Measurements from ENCODE around the gene ARID3A. TPM values are rescaled to one million over a fixed set of nuclear protein-coding genes. Genes with fewer than 3 reads are reported as not detected.

Gene ARID3A
- total and polyA plus RNA-seq, 2 of the 8 experiments (the other 6 are each of a cell fraction or from before 2014, with no cell fraction given) = 40.5 to 77.4 TPM

DNA sequence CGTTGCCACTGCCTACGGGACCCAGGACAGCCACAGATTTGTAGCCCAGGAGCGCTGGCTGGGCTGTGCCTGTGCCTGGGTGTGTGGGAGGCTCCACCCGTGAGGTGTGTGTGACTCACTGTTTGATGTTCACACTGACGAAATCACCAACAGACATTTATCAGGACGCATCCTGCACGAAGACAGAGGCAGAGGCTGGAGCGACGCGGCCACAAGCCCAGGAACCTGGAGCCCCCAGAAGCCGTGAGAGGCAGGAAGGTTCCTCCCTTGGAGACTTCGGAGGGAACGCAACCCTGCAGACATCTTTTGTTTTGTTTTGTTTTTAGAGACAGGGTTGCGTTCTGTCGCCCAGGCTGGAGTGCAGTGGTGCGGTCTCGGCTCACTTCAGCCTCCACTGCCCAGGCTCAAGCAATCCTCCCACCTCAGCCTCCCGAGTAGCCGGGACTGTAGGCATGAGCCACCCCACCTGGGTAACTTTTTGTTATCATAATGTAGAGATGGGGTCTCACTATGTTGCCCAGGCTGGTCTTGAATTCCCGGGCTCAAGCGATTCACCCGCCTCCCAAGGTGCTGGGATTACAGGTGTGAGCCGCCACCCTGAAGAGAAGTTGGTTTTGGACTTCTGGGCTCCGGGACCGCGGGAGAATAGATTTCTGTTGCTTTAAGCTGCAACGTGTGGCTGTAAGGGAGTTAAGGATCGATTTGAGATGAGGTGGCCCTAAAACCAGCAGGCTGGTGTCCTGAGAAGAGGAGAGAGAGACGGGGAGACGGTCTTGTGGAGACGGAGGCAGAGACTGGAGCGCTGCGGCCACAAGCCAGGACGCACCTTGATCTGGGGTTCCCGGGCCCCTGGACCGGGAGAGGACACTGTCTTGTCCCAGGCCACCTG is 33.4 kb downstream of the ARID3A start (continued):
- TF ChIP-seq, protein P1, sequence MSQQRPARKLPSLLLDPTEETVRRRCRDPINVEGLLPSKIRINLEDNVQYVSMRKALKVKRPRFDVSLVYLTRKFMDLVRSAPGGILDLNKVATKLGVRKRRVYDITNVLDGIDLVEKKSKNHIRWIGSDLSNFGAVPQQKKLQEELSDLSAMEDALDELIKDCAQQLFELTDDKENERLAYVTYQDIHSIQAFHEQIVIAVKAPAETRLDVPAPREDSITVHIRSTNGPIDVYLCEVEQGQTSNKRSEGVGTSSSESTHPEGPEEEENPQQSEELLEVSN (IDR thresholded peaks at IDR 0.05) = no peak
- no peak for TF ChIP-seq CREB1 (IDR thresholded peaks at IDR 0.05)
